C4-2B (cell line): Measurements from ENCODE around the gene KRT71.

ENCODE experiments used
- ZFX ChIP-seq: fragments of 450-650 bp; IDR thresholded peaks from 2 replicates; pipeline ENCODE4 v1.6.1; 2017
- TF ChIP-seq, protein P1 (sequence below): fragments of 450-650 bp; conservative IDR thresholded peaks from 2 replicates; pipeline ENCODE4 v1.5.1; 2017; ENCODE audit warnings: mild to moderate bottlenecking

DNA sequence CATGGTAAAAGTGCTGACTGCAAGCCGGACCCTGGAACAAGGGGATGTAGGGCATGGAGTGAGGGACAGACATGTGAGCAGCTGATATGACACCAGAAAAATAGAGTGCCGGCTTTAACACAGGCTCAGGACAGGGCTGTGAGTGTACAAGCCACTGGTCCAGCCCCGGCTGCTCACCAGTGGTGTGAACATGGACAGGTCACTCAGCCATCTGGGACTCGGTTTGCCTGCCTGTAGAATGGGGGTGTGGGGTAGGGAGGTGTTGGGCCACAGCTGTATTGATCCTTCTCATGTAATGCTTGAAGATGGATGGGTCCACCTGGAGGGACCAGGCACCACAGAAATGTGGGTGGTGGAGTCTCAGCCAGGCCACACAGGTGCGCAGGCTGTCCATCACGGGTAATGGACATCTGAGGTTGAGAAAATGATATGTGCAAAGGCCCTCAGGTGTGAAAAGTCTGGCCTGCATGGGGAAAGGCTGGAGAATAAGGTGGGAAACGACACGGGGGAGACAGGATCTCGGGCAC is 31.3 kb upstream of the KRT71 start:
- TF ChIP-seq, protein P1, sequence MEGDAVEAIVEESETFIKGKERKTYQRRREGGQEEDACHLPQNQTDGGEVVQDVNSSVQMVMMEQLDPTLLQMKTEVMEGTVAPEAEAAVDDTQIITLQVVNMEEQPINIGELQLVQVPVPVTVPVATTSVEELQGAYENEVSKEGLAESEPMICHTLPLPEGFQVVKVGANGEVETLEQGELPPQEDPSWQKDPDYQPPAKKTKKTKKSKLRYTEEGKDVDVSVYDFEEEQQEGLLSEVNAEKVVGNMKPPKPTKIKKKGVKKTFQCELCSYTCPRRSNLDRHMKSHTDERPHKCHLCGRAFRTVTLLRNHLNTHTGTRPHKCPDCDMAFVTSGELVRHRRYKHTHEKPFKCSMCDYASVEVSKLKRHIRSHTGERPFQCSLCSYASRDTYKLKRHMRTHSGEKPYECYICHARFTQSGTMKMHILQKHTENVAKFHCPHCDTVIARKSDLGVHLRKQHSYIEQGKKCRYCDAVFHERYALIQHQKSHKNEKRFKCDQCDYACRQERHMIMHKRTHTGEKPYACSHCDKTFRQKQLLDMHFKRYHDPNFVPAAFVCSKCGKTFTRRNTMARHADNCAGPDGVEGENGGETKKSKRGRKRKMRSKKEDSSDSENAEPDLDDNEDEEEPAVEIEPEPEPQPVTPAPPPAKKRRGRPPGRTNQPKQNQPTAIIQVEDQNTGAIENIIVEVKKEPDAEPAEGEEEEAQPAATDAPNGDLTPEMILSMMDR: no peak
- no peak for TF ChIP-seq ZFX
